Neural progenitor cell (in vitro differentiated cells): ENCODE results near the gene KCNAB1.

Experiments used
- CTCF ChIP-seq: fragments of 200-600 bp; sonication (generic); IDR thresholded peaks from 2 replicates; pipeline ENCODE4 v1.5.1; 2017; ENCODE audit warnings: antibody characterized with exemption, mild to moderate bottlenecking
- EZH2phosphoT487 ChIP-seq: fragments of 200-600 bp; sonication (generic); IDR thresholded peaks from 2 replicates; pipeline ENCODE4 v1.6.1; 2017; ENCODE audit warnings: antibody characterized with exemption

GRCh38 chr3:156418428-156418827, 298.1 kb downstream of the KCNAB1 start:
- no peak for TF ChIP-seq CTCF
- no peak for TF ChIP-seq EZH2phosphoT487
